ENCODE results near the gene MYO18B. TPM values are rescaled to one million over a fixed set of nuclear protein-coding genes. Genes with fewer than 3 reads are reported as not detected.

Gene MYO18B
- total RNA-seq, 2 donors from 2014 or later, result 0.23 to 0.38 TPM

- intact Hi-C loops (cut with DNase I), result no loop called here
- no peak for DNase-seq (ENCODE audit: low spot score)
These were observed 64.6 kb downstream of the MYO18B start for GRCh38 chr22:25806579-25806978.

- intact Hi-C loops (cut with DNase I), result no loop called here
- no peak for DNase-seq (ENCODE audit: low spot score)
These were observed 72.7 kb downstream of the MYO18B start for GRCh38 chr22:25814685-25815084.

GRCh38 chr22:25815561-25815960 lies 73.6 kb downstream of the MYO18B start:
- intact Hi-C loops (cut with DNase I), result no loop called here
- DNase-seq (ENCODE audit: low spot score), result no peak

GRCh38 chr22:25816522-25817059 lies 74.6 kb downstream of the MYO18B start:
- intact Hi-C loops (cut with DNase I), result no loop called here
- DNase-seq (ENCODE audit: low spot score), result no peak

GRCh38 chr22:25817092-25817943 lies 75.3 kb downstream of the MYO18B start:
- intact Hi-C loops (cut with DNase I), result no loop called here
- DNase-seq (ENCODE audit: low spot score), result no peak

GRCh38 chr22:25818541-25818940 lies 76.6 kb downstream of the MYO18B start:
- intact Hi-C loops (cut with DNase I), result no loop called here
- no peak for DNase-seq (ENCODE audit: low spot score)

- DNase-seq (ENCODE audit: low spot score), result no peak
- intact Hi-C loops (cut with DNase I), result no loop called here
These were observed 80.4 kb downstream of the MYO18B start for GRCh38 chr22:25822344-25822743.

- intact Hi-C loops (cut with DNase I), result no loop called here
- DNase-seq (ENCODE audit: low spot score), result no peak
These were observed 81.3 kb downstream of the MYO18B start for GRCh38 chr22:25823276-25823675.

- no peak for DNase-seq (ENCODE audit: low spot score)
- intact Hi-C loops (cut with DNase I), result no loop called here
These were observed 82.9 kb downstream of the MYO18B start for GRCh38 chr22:25824828-25825423.

- DNase-seq (ENCODE audit: low spot score), result no peak
- intact Hi-C loops (cut with DNase I), result no loop called here
These were observed 85.4 kb downstream of the MYO18B start for GRCh38 chr22:25827415-25827814.

GRCh38 chr22:25828422-25828821 lies 86.4 kb downstream of the MYO18B start:
- intact Hi-C loops (cut with DNase I), result no loop called here
- DNase-seq (ENCODE audit: low spot score), result no peak

- intact Hi-C loops (cut with DNase I), result no loop called here
- DNase-seq (ENCODE audit: low spot score), result no peak
These were observed 87.2 kb downstream of the MYO18B start for GRCh38 chr22:25829237-25829636.

- intact Hi-C loops (cut with DNase I), result no loop called here
- no peak for DNase-seq (ENCODE audit: low spot score)
These were observed 88.1 kb downstream of the MYO18B start for GRCh38 chr22:25829808-25830777.

GRCh38 chr22:25833091-25833490 lies 91.1 kb downstream of the MYO18B start:
- intact Hi-C loops (cut with DNase I), result no loop called here
- DNase-seq (ENCODE audit: low spot score), result no peak

GRCh38 chr22:25833676-25834075 lies 91.7 kb downstream of the MYO18B start:
- intact Hi-C loops (cut with DNase I), result no loop called here
- no peak for DNase-seq (ENCODE audit: low spot score)

- no peak for DNase-seq (ENCODE audit: low spot score)
- intact Hi-C loops (cut with DNase I), result no loop called here
These were observed 92.5 kb downstream of the MYO18B start for GRCh38 chr22:25834490-25834889.

GRCh38 chr22:25835348-25835747 lies 93.4 kb downstream of the MYO18B start:
- intact Hi-C loops (cut with DNase I), result no loop called here
- DNase-seq (ENCODE audit: low spot score), result no peak

GRCh38 chr22:25837288-25837900 lies 95.4 kb downstream of the MYO18B start:
- no peak for DNase-seq (ENCODE audit: low spot score)

More at GRCh38 chr22:25837288-25837900, 95.4 kb downstream of the MYO18B start:
- intact Hi-C loops (cut with DNase I), result no loop called here

Data from posterior vena cava (tissue), 2 donors.